AG10803 (cell line): ENCODE measurements around the gene OTULINL.

ENCODE experiments used
- DNase-seq: peaks from one replicate; pipeline ENCODE4 v3.0.0; 2010; ENCODE audit warnings: low read depth
- H3K4me3 ChIP-seq: 2 replicates; pipeline ENCODE4 v1.5.1; 2011; ENCODE audit warnings: mild to moderate bottlenecking, low read length, control low read depth
- CTCF ChIP-seq: conservative IDR thresholded peaks from 2 replicates; pipeline ENCODE4 v1.5.1; 2011; ENCODE audit warnings: mild to moderate bottlenecking, low read length, control low read depth, inconsistent platforms

OTULINL gene

GRCh38 chr5:14581106-14581890 is at the start of gene OTULINL:
Gene OTULINL, plus strand, starts transcription at chr5:14581792. Its CDS starts 103 bp downstream, at chr5:14581895.
- no peak for TF ChIP-seq CTCF

GRCh38 chr5:14532180-14532579 is 49.4 kb upstream of the OTULINL start:
- no peak for DNase-seq
- TF ChIP-seq CTCF = no peak
- H3K4me3 ChIP-seq = no peak overlapping the region

More at GRCh38 chr5:14581106-14581890, at the start of gene OTULINL:
- peak within 1 kb of the TSS; percentile 60 for H3K4me3 ChIP-seq
- peak; percentile 65 for DNase-seq

GRCh38 chr5:14534773-14535172 is 46.8 kb upstream of the OTULINL start:
- TF ChIP-seq CTCF = no peak
- DNase-seq = no peak
- H3K4me3 ChIP-seq = no peak overlapping the region

- no peak overlapping the region for H3K4me3 ChIP-seq
- no peak for DNase-seq
- TF ChIP-seq CTCF = no peak
These were observed 36.3 kb upstream of the OTULINL start for GRCh38 chr5:14545308-14545707.

- no peak for TF ChIP-seq CTCF
- H3K4me3 ChIP-seq = no peak overlapping the region
- DNase-seq = no peak
These were observed 35.7 kb upstream of the OTULINL start for GRCh38 chr5:14545862-14546261.

- TF ChIP-seq CTCF = no peak
- no peak overlapping the region for H3K4me3 ChIP-seq
- DNase-seq = no peak
These were observed 33.9 kb upstream of the OTULINL start for GRCh38 chr5:14547666-14548065.

- TF ChIP-seq CTCF = no peak
- H3K4me3 ChIP-seq = no peak overlapping the region
- no peak for DNase-seq
These were observed 30.4 kb upstream of the OTULINL start for GRCh38 chr5:14551211-14551610.
